Measurements from ENCODE around the gene NPW.
"Not testable (repeated sequence)": the region's sequence is repeated elsewhere in the genome, so short reads cannot be mapped to it uniquely, and the experiment has no call there.

NPW gene

GRCh38 chr16:2002406-2003230 lies 17.0 kb upstream of the NPW start:
- DNase-seq: no peak

DNA sequence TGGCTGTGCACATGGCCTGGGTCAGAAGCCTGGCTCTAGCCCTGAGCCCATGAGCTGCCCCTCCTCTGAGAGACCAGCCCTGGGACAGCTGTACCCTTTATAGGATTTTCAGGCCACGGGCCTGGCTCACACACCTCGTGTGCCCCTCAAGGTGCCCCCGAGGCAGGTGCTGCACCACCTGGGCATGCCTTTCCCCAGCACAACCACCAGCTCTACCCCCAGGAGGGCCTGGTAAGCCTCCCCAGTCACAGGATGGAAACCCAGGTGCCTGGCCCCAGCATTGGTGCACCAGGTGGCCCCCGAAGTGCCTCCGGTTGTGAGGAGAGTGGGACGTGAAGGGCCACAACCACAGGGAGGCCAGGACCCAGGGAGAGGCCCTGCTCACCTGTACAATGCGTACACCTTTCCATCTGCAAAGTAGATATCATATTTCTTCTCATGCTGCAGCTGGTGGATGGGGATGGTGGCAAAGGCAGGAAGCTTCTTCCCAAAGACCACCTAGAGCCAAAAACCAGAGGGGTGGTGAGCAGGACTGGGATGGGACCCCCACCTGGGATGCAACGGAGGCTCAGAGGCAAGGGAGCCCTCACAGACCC lies 16.3 kb upstream of the NPW start:
- no peak for DNase-seq

GRCh38 chr16:2003827-2004641 lies 15.6 kb upstream of the NPW start:
- peak; percentile 73 for DNase-seq

DNA sequence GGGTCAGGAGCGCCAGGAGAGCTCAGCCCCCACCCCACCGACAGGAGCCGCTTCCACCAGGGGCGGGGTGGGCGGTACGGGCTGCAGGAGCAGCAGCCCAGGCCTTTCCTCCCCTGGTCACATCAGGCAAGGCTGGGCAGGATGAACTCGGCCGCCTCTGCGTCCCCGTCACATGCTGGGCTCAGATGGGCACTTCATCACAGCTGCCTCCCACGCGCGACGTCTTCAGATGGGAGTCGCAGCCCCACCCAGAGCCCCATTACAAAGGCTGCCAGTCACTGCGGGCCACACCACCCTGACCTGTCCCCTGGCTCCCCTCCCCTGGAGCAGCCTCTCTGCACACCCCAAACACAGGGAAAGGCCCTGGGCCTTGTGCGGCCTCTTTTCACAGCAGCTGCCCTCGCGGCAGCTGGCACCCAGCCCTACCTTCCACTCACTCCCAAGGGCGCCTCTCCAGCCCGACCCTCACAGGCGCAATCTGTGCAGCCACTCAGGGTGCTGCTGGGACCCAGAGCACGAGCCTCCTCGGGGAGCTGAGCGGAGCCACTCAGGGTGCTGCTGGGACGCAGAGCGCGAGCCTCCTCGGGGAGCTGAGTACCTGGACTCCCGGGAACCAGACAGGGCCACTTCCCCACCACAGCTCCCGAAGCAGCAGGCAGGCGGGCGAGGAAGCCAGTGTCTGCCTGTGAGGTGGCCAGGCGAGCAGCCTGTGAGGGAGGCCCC lies 14.6 kb upstream of the NPW start:
- no peak for DNase-seq

DNA sequence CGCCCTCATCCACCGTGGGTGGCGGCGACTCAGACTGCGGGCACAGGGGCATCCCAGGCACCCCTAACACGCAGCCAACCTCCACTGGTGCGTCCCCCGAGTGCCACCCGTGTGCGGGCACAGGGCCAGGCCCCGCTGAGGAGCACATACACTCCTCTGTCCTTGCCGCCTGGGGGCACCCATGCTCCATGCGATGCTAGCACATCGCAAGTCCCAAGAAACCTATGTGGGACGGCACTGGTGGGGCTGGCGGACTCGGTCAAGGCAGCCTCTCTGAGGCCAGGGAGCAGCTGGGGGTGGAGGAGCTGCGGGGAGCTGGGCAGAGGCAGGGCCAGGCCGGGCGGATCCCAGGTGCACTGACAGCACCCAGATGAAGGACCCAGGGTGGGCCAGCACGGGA lies 13.9 kb upstream of the NPW start:
- DNase-seq: no peak

DNA sequence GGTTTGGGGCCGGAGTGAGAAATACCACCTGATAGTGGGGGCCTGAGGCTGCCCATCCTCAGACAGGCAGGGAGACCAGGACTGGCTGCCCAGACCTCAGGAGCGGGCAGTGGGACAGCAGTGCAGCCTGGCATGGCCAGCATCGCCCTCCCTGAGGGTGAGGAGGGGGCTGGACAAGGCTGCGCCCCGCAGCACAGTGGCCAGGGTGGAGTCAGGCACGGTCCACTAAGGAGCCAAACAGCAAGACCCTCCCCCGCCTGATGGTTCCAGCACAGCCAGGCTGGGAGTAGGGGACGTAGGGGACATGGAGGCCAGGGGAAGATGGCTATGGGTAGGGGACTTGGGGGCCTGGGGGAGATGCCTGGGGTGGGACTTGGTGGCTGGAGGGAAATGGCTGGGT lies 13.3 kb upstream of the NPW start:
- no peak for DNase-seq

DNA sequence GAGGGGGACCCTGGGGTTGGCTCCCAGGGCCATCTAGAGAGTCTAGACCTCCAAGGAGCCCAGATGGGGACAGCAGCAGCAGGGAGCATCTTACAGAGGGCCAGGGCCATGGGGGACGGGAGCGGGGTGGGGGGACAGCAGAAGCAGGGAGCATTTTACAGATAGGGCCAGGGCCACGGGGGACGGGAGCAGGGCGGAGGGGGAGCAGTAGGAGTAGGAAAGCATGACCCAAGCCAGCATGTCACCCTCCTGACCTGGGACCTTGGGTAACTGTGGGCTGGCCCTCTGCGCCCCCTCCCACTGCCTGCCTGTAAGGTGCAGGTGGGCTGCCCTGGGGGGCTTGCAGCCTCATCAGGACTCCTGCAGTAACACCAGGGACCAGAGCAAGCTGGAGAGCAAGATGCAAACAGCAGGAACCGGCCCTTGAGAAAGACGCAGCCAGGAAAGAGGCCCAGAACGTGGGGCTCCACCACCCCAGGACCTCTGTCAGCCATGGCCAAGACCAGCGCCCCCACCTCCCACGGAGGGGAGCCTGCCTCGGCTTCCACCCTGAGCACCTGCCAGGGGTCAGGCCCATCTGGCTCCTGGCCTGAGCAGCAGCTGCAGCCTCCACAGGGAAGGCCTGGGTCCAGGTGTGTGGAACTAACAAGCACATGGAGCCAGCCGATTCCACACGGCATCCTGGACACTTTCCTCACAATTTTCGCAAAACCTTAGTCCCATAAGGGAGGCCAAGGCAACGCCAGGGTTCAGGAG lies 12.3 kb upstream of the NPW start:
- no peak for DNase-seq

DNA sequence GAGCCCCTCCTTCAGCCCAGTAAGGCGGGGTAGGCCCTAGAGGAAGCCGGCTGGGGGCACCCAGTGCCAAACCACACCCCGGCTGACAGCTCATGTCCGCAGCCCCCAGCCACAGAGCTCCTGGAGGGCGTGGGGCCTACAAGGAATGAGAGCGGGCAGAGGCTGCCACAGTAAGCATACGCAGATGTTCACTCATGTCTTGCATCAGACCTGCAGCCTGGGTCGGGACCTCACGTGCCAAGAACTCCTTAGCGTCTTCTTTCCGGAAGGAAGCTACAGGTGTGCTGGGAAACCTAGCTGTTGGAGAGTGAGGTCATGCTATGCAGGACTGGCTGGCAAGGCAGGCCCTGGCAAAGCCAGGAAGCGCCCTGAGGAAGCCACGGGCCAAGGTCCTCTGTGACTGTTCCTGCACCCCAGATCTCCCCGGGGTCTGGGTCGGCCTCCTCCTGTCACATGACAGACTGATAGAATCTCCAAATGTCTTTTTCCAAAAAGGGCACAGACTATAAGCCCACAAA lies 11.5 kb upstream of the NPW start:
- no peak for DNase-seq

DNA sequence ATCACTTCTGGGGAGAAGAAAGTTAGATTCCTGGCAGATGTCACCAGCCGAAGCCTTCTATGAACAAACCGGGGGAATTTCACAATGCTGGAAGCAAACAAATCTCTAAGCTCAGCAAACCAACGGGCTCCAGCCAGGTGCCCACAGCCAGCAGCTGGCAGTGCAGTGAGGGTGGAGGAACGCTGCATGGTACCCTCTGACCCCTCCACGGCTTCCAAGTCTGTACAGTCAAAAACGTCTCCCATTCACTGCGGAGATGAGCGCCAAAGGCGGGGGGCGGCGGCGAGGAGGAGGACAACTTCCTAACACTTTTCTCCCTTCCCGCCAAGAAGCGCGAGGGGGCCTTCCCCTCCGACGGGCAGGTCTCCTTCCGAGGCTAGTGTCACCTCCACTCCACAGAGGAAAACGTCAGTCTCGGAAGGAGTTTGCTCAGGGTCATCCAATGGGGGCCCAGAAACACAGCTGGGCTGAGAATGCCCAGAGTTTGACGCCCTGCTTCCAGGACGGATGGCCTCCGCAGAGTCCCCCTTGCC lies 10.9 kb upstream of the NPW start:
- peak; percentile 5 for DNase-seq

DNA sequence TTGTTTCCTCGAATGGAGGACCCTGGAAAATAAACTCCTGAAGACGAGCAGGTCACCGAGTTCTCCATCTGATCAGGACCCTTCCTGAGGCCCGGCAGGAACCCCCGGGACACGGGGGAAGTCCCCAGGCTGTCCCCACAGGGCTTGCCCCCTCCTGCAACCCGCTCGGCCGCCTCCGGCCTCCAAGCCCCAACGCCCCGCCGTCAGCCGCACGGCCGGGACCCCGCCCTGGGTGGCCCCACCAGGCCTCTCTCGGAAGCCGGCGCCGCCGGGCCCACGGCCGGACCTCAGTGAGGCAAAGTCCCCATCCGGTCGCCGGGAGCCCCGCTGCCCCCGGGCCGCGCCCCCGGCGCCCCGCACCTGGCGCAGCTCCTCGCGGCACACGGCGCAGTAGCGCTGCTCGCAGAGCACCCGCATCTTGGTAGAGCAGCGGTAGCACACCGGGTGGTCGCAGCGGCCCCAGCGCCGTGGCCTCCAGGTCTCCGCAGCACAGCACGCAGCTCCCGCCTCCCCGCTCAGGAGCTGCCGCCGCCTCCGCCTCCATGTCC lies 10.3 kb upstream of the NPW start:
- DNase-seq: no peak

GRCh38 chr16:2009791-2010510 lies 9.6 kb upstream of the NPW start, which contains the start of gene ZNF598:
TSS of gene ZNF598 (minus strand) at chr16:2009821.
- DNase-seq: peak; percentile 69

DNA sequence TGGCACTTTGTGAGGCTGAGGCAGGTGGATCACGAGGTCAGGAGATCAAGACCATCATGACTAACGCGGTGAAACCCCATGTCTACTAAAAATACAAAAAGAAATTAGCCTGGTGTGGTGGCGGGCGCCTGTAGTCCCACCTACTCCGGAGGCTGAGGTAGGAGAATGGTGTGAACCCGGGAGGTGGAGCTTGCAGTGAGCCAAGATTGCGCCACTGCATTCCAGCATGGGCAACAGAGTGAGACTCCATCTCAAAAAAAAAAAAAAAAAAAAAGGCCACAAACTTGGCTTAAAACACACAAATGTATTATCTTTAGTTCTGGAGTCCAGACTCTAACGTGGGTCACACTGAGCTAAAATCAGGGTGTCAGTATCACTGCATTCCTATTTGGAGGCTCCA lies 7.9 kb upstream of the NPW start:
- not testable (repeated sequence) for DNase-seq

GRCh38 chr16:2013527-2013926 lies 6.1 kb upstream of the NPW start:
- DNase-seq: no peak

DNA sequence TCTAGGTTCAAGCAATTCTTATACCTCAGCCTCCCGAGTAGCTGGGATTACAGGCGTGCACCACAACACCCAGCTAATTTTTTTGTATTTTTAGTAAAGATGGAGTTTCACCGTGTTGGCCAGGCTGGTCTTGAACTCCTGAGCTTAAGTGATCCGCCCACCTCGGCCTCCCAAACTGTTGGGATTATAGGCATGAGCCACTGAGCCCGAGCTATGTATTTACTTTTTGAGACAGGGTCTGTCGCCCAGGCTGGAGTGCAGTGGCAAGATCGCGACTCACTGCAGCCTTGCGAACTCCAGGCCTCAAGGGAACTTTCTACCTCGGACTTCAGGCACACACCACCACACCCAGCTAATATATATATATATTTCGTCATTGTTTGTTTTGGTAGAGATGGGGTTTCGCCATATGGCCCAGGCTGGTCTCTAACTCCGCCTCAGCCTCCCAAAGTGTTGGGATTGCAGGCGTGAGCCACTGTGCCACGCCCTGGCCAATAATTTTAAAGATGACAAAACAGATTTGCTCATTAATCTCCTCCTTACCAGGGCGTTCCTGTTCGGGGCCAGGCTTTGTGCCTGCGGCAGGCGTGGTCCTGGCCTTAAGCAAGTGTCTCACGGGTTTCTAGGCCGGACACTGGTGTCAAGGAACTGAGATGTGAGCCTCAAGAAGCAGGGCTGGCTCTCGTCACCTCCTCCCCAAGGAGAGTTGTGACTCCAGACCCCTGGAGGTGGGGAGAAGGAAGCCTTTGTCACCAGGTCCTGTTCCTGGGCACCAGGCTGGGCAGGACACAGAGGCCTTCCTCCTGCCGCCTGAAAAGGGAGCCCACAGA lies 4.3 kb upstream of the NPW start:
- no peak for DNase-seq

DNA sequence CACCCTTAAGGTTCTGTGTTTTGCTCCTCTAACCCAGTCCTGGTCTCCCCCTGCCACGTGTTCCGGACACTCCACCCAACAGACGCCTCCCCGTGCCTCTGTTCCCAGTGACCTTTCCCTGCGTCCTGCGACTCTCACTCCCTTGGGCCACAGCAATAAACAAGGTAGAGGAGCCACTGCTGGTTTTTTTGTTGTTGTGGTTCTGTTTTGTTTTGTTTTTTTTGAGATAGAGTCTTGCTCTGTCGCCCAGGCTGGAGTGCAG lies 3.7 kb upstream of the NPW start:
- no peak for DNase-seq

- no peak for DNase-seq
These were observed 3.1 kb upstream of the NPW start for GRCh38 chr16:2016407-2016922.

- no peak for DNase-seq
These were observed 591 bp downstream of the NPW start for GRCh38 chr16:2019921-2020831.

- no peak for DNase-seq
These were observed 3.1 kb downstream of the NPW start for GRCh38 chr16:2022723-2023091.
